Fibroblast of skin of abdomen (primary cell): ENCODE measurements around the gene CREB3.

Source experiments
- DNase-seq: peaks from one replicate; pipeline ENCODE4 v3.0.0-alpha.2; 2013

Gene CREB3

DNA sequence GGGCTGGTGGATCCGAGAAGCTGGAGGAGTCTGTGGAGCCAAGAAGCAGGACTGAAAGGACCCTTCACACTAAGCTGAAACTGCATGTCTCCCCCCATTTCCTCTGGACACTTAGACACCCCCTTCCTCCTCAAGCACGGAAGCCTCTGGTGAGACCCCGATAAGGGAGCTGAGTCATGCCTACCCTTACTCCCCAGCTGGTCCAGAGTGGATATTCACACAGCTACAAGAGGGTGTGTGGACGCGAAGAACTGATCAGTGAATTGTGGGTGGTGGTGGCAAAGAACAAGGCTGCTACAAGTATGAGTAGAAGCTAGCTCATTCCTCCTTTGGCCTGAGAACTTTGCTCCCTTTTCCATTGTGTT lies 4.8 kb upstream of the CREB3 start:
- no peak for DNase-seq

DNA sequence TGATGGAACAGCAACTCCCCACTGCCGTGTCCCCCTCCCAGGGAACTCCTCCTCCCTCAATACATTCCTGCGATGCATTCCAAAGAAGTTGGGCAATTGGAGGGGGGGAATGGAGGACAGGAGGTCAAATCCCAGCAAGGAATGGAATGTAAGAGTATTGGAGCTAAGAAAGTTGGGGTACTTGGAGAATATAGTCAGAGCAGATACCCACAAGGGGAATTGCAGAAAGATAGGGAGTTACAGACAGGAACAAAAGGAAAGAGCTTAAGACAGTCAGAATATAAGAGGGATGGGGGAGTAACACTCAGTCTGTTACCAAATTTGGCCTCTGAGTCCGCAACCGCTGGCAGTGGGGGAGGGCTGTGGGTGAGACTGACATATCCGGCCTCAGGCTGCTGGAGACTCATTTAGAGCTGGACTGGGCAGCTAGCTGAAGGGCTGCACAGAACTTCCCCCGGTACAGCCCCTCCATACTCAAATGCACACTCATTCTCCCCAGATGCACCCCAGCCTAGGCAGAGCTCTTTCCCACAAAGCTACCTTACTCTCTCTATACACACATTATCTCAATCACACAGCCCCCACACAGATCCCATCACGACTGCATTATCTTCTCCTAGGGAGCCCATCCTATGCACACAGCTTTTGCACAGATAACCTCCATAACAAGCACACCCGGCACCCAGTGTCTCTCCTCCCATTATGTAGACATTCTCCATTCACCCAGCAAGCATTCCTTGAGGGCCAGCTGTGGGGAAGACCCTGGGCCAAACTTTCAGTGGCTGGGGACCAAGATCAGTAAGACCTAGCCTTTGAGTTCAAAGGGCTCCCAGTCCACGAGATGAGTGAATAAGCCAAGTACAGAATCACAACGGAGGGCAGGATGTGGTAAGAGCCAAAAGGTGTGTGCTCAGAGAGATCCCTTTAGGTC lies 4.2 kb upstream of the CREB3 start:
- peak; percentile 96 for DNase-seq

- DNase-seq, result no peak
Observed at GRCh38 chr9:35729101-35729500, 3.4 kb upstream of the CREB3 start.

DNA sequence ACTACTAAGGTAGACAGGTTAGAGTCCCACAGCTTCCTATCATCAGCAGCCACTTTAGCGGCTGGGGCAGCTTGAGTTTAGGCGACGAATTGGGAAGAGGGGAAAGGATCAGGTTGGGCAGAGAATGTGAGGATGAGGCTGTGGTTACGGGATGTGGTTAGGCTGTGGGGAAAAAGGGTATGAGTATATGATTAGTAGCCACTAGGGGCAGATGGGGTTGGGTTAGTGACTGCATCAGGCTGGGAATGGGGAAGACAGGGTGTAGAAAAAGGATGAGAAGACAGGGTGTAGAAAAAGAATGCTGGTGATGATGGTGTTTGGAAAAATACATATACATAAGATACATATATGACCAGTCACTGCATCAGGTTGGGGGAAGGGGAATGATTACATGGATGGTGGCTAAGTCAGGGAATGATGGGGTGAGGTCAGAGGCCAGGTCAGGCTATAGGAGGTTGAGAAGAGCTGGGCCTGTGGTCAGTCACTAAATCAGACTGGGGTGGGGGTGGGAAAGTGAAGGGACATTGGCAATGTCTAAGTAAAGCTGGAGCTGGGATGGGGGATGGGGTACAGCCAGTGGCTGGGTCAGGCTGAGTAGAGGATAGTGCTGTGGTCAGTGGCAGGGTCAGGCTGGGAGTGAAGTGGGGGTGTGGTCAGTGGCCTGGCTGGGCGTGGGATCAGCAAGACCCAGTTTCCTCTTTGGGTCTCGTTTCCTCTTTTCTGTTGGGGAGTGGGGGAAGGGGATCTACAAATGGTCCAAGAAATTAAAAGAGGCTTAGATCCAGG lies 2.6 kb upstream of the CREB3 start:
- peak; percentile 92 for DNase-seq

- DNase-seq, result no peak
Observed at GRCh38 chr9:35730486-35730854, 2.0 kb upstream of the CREB3 start.

GRCh38 chr9:35731415-35732184 lies 866 bp upstream of the CREB3 start:
- no peak for DNase-seq

DNA sequence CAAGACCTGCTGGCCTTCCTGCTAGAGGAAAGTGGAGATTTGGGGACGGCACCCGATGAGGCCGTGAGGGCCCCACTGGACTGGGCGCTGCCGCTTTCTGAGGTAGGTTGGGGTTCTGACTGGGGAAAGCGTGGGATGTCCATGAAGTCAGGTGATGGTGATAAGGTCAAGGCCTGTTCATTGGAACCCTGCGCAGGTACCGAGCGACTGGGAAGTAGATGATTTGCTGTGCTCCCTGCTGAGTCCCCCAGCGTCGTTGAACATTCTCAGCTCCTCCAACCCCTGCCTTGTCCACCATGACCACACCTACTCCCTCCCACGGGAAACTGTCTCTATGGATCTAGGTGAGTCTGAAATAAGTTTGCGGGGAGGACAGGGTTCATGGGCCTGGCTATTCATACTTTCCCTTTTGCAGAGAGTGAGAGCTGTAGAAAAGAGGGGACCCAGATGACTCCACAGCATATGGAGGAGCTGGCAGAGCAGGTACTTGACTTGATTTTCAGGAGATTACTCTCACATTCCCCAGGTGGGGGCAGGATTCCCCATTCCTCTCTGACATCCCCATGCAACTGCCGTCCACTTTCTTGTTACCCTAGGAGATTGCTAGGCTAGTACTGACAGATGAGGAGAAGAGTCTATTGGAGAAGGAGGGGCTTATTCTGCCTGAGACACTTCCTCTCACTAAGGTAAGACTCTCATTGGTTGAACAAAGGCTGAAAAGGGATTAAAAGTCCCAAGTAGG lies 505 bp downstream of the CREB3 start:
- peak; percentile 51 for DNase-seq

DNA sequence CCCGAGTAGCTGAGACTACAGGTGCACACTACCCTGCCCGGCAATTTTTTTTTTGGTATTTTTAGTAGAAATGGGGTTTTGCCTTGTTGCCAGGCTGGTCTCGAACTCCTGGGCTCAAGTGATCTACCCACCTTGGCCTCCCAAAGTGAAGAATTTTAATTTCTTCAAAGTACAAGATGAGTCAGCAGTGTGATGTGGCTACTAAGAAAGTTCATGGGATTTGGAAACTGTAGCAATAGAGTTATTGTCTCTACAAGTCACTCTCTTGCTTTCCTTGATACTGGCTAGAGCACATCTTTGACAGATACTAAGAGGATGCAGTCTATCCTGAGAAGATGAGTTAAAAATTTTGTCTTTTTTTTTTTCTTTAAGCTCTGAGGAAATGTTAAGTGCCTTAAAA lies 1.6 kb downstream of the CREB3 start:
- DNase-seq, result no peak

GRCh38 chr9:35736201-35736633 lies 3.8 kb downstream of the CREB3 start:
- DNase-seq, result peak; percentile 63

- no peak for DNase-seq
Observed at GRCh38 chr9:35737143-35737542, 4.7 kb downstream of the CREB3 start.

- DNase-seq, result no peak
Observed at GRCh38 chr9:35738186-35738585, 5.7 kb downstream of the CREB3 start.

DNA sequence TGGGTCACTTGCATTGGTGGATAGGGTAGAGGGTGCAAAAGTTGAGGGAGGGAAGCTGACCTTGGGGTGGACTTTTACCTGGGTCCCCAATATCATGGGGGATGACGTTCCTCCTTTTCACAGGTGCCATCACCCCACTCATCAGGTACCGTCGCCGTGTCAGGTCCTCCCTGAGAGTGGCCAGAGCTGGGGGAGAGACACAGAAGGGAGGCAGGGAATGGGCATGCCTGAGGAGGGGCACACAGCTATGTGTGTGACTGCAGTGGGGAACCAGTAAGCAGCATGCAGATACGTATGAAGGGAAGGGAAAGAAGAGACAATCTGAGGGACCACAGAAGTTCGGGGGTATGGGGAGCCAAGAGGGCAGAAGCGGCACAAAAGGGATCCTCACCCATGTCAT lies 6.5 kb downstream of the CREB3 start:
- DNase-seq, result no peak

GRCh38 chr9:35740243-35740642 lies 7.8 kb downstream of the CREB3 start:
- no peak for DNase-seq

DNA sequence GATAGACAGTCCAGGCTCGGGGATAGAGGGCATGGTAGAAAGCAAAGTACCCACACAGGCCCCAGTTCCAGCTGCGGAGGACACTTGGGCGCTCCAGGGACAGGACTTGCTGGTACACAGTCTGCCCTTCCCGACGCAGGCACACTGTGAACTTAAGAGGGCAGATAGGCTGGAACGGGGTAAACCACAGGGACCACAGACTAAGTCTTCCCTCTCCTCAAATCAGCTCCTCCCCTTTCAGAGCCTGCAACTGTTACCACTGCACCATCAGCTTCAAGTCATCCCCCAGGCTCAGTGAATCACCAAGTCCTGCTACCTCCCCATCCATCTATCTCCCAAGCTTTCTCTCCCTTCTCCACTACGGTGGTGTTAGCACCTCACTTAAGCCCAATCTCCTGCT lies 9.3 kb downstream of the CREB3 start:
- no peak for DNase-seq

DNA sequence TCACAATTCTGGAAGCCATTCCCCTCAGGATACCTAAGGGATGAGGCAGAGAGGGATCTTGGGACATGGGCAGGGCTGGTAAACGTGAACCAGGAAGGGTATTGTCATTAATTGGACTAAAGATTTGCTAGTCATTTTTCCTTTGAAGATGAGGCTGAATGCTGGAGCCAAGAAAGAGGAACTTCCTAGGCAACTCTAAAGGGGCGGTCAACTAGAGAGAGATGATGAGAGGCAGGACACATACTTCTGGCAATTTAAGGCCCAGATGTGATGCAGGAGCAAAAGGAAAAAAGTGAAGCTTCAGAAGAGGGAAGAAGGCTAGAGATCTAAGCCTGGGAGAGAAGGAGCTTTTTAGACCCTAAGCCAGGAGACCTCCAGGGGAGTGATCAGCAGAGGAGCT lies 11.0 kb downstream of the CREB3 start:
- DNase-seq, result no peak

- DNase-seq, result no peak
Observed at GRCh38 chr9:35743880-35744518, 11.5 kb downstream of the CREB3 start.

DNA sequence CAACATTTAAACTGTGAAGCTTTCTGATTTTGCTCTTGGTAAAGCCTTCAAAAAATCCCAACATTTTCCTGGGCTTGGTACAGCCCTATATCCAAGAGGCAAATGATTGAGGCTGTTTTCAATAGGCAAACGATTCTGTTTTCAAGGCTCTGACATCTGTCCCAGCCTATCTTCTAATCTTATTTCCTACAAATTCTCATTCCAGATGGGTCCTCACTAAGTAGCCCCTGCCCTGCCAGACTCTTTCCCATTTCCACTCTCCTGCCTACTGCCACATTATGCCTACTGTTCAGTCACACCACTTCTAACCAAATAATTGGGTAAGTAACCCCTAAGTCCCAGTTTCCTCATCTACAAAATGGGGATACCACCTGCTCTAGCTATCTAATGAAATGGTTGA lies 13.1 kb downstream of the CREB3 start:
- no peak for DNase-seq

- DNase-seq, result no peak
Observed at GRCh38 chr9:35746583-35746982, 14.1 kb downstream of the CREB3 start.

DNA sequence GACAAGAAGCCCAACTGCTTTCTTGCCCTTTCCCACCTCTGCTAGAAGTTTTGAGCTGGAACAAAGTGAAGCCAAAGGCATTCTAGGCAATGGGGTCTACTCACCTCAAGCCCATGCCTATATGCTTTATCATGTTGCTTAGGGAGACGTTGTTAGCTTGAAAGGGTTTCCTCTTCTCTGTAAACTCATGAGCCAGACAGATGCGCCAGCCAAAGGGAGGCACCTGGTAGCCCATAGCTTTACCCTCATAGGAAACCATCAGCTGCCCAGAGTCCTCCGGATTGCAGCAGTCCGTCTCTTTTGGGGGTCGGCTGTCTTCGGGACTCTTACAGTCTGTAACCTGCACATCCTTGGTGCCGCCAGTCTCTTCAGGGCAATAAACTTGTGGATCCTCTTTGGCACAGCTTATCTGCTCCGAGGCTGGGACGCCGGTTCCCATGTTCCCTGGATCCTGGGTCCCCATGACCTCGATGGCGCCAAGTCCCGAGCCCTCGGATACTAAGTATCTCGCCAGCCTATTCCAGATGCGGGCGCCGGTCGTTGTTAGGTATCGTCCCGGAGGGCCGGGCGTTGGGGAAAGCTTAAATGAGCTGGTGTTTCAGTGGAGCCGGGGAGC lies 15.9 kb downstream of the CREB3 start:
- no peak for DNase-seq

GRCh38 chr9:35748858-35749514 lies 16.5 kb downstream of the CREB3 start, which contains the start of the genes GBA2 and RGP1:
Gene GBA2, minus strand, starts transcription at chr9:35749228. Its CDS starts 524 bp downstream, at chr9:35748704.
Gene RGP1, plus strand, starts transcription at chr9:35749287. Its CDS starts 469 bp downstream, at chr9:35749756.
- DNase-seq, result peak; percentile 52
